GM12874 (cell line): ENCODE measurements around the gene TMCC1.

Experiments used
- CTCF ChIP-seq: IDR thresholded peaks from 2 replicates; pipeline ENCODE4 v1.5.1; 2011; ENCODE audit warnings: low read depth, mild to moderate bottlenecking, control low read depth, low read length, moderate library complexity; ENCODE audit not compliant: insufficient read depth

Gene TMCC1

GRCh38 chr3:129621626-129622225 is 271.8 kb downstream of the TMCC1 start:
- TF ChIP-seq CTCF: no peak

- TF ChIP-seq CTCF: no peak
These were observed 272.5 kb downstream of the TMCC1 start for GRCh38 chr3:129620828-129621559.

GRCh38 chr3:129619726-129620162 is 273.8 kb downstream of the TMCC1 start:
- TF ChIP-seq CTCF: no peak

GRCh38 chr3:129618901-129619671 is 274.4 kb downstream of the TMCC1 start:
- TF ChIP-seq CTCF: no peak

- no peak for TF ChIP-seq CTCF
These were observed 275.2 kb downstream of the TMCC1 start for GRCh38 chr3:129618186-129618820.

GRCh38 chr3:129617381-129618185 is 275.9 kb downstream of the TMCC1 start:
- TF ChIP-seq CTCF: no peak
